Ascending aorta (tissue), 2 donors: ENCODE results near the gene CASR. TPM values are rescaled to one million over a fixed set of nuclear protein-coding genes. Genes with fewer than 3 reads are reported as not detected.

Experiments used
- DNase-seq, 2 donors: peaks; one replicate each; pipeline ENCODE4 v3.0.0-alpha.2; 2019; ENCODE audit warnings: low spot score in 2 of 2
- H3K27ac ChIP-seq, 2 donors: fragments of 200-600 bp; sonication (generic); one replicate each; pipeline ENCODE4 v1.5.1; 2016 to 2017; ENCODE audit warnings: mild to moderate bottlenecking in 1 of 2
- H3K27me3 ChIP-seq: fragments of 200-600 bp; sonication (generic); one replicate; pipeline ENCODE4 v1.5.1; 2017
- H3K36me3 ChIP-seq, 2 donors: fragments of 200-600 bp; sonication (generic); one replicate each; pipeline ENCODE4 v1.5.1; 2016
- H3K4me1 ChIP-seq, 2 donors: fragments of 200-600 bp; sonication (generic); one replicate each; pipeline ENCODE4 v1.5.1; 2016 to 2017; ENCODE audit warnings: mild to moderate bottlenecking in 1 of 2
- H3K4me3 ChIP-seq, 2 donors: fragments of 200-600 bp; sonication (generic); one replicate each; pipeline ENCODE4 v1.5.1; 2016 to 2017; ENCODE audit warnings: mild to moderate bottlenecking in 1 of 2
- H3K9me3 ChIP-seq, 2 donors: fragments of 200-600 bp; sonication (generic); one replicate each; pipeline ENCODE4 v1.5.1; 2016
- CTCF ChIP-seq, 3 experiments: fragments of 200-600 bp in 2 of 3; fragments of 450-650 bp in 1 of 3; sonication (generic) in 2 of 3; IDR thresholded peaks; one replicate each; pipeline ENCODE4 v1.5.1; 2016 to 2019; ENCODE audit warnings: antibody characterized with exemption in 3 of 3, mild to moderate bottlenecking in 1 of 3, moderate library complexity in 1 of 3
- intact Hi-C: fragments of 100-400 bp; cut with DNase I; formaldehyde crosslinking; loops from one replicate; pipeline ENCODE4 v1.15.1; 2023
- total RNA-seq: library from RNA; depleted of rRNA; stranded (reverse); fragments of >200 nt; gene quantifications from one replicate; pipeline ENCODE4 v1.1.0, GENCODE V29; 2016

The CASR gene
- total RNA-seq, 1 donor from 2014 or later, result not detected

- no peaks in the 10 kb centered on the region for H3K4me1 ChIP-seq
- no peak overlapping the region for H3K27ac ChIP-seq
- H3K9me3 ChIP-seq, result no peaks in the 10 kb centered on the region
- intact Hi-C loops, result no loop called here
- no peak for TF ChIP-seq CTCF (IDR thresholded peaks at IDR 0.05)
- H3K27me3 ChIP-seq, result no peaks in the 10 kb centered on the region
- H3K36me3 ChIP-seq, result no peaks in the 10 kb centered on the region
- DNase-seq, result no peak
- no peak overlapping the region for H3K4me3 ChIP-seq
Observed at GRCh38 chr3:122263058-122263457, 79.6 kb downstream of the CASR start.

- no peak for TF ChIP-seq CTCF (IDR thresholded peaks at IDR 0.05)
Observed at GRCh38 chr3:122263974-122264588, 80.6 kb downstream of the CASR start.

GRCh38 chr3:122265957-122266356 lies 82.5 kb downstream of the CASR start:
- no peak for TF ChIP-seq CTCF (IDR thresholded peaks at IDR 0.05)
- no peaks in the 10 kb centered on the region for H3K36me3 ChIP-seq
- no peaks in the 10 kb centered on the region for H3K4me1 ChIP-seq
- DNase-seq, result no peak
- H3K9me3 ChIP-seq, result no peaks in the 10 kb centered on the region
- no peak overlapping the region for H3K27ac ChIP-seq
- no peaks in the 10 kb centered on the region for H3K27me3 ChIP-seq
- intact Hi-C loops, result no loop called here
- no peak overlapping the region for H3K4me3 ChIP-seq

More at GRCh38 chr3:122263974-122264588, 80.6 kb downstream of the CASR start:
- Histone ChIP-seq H3K27ac (no peak overlapping the region), H3K4me1 (no peaks in the 10 kb centered on the region), H3K4me3 (no peak overlapping the region), H3K27me3 (no peaks in the 10 kb centered on the region), H3K9me3 (no peaks in the 10 kb centered on the region), H3K36me3 (no peaks in the 10 kb centered on the region)
- DNase-seq, result no peak
- intact Hi-C loops, result no loop called here

- no peaks in the 10 kb centered on the region for H3K4me1 ChIP-seq
- TF ChIP-seq CTCF (IDR thresholded peaks at IDR 0.05), result no peak
- no peak for DNase-seq
- H3K27me3 ChIP-seq, result no peaks in the 10 kb centered on the region
- H3K9me3 ChIP-seq, result no peaks in the 10 kb centered on the region
- H3K27ac ChIP-seq, result no peak overlapping the region
- no peaks in the 10 kb centered on the region for H3K36me3 ChIP-seq
- H3K4me3 ChIP-seq, result no peak overlapping the region
- intact Hi-C loops, result no loop called here
Observed at GRCh38 chr3:122268257-122269024, 85.0 kb downstream of the CASR start.

GRCh38 chr3:122269045-122269444 lies 85.6 kb downstream of the CASR start:
- Histone ChIP-seq H3K9me3 (no peaks in the 10 kb centered on the region), H3K4me1 (no peaks in the 10 kb centered on the region), H3K4me3 (no peak overlapping the region), H3K36me3 (no peaks in the 10 kb centered on the region), H3K27me3 (no peaks in the 10 kb centered on the region), H3K27ac (no peak overlapping the region)
- no peak for TF ChIP-seq CTCF (IDR thresholded peaks at IDR 0.05)
- DNase-seq, result no peak
- intact Hi-C loops, result no loop called here
